HuH-7.5 (cell line): ENCODE data around the gene SF3A2.

Experiments
- DNase-seq: peaks from one replicate; pipeline ENCODE4 v3.0.0; 2011; ENCODE audit warnings: low spot score

SF3A2 gene

GRCh38 chr19:2207991-2208860, 28.4 kb upstream of the SF3A2 start:
- DNase-seq, result peak; percentile 56

- no peak for DNase-seq
Measured at GRCh38 chr19:2208975-2209374, 27.6 kb upstream of the SF3A2 start.

DNA sequence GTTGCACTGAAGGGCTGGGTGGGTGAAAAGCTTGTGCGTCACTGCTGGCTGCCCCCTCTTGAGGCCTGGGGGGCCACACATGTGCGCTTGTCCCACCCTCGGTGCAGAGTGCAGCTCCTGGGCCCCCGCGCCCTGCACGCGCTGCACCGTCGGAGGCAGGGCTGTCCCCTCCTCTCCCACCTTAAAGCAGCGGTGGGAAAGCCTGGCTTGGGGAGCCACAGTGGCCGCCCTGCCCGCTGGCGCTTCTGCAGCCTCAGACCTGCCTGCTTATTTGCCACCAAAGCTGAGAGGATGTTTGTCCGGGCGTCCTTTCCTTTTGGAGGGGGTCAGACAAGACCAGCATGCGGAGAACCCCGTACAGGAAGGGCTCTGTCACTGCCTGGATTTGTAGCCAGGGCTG, 27.2 kb upstream of the SF3A2 start:
- DNase-seq, result no peak

DNA sequence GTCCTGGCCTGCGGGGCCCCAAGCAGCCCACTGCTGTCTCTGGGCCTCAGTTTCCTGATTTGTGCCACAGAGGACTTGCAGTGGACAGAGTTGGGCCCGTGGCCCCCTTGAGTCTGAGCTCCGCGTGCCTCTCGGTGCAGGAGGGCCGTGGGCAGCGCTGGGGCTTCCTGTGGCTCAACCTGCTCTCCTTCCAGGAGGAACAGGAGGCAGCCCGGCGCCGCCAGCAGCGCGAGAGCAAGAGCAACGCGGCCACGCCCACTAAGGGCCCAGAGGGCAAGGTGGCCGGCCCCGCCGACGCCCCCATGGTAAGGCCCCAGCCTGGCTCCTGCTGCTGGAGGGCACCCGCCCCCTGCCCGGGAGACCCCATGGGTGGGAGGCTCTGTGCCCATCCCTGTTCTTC, 26.4 kb upstream of the SF3A2 start:
- DNase-seq, result no peak

GRCh38 chr19:2210987-2211740, 25.5 kb upstream of the SF3A2 start:
- DNase-seq, result no peak

DNA sequence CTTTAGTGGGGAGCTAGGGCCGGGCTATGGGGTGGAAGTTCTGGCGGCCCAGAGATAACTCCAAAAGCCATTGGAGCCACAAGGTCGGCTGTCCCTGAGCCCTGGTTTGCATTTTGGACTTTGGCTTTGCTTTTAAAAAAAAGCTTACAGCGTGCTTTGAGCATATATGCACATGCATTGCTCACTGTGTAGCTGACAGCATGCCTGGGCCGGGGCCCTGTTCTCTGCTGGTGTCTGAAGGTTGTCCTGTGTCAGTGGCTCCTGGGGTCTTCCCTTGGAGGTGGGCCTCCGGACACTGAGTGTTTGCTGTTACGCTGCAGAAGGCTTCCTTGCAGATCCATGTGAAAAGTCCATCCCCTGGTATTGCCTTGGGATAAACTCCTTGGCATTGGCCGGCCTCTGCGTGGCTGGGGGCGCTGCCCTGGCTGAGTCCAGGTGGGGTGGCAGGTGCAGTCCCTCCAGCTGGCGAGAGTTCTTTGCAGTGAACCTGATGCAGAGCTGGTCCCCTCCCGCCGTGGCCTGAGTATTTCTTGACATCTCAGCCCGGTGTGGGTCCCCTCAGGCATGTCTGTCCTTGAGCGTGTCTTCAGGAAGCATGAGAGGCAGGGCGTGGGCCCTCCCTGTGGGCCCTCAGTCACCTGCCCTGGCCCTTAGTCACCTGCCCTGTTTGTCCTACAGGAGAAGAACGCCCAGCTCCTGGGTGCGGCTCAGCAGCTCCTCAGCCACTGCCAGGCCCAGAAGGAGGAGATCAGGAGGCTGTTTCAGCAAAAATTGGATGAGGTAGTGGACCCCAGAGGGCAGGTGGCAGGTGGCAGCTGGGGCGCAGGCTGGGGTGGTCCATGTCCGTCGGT, 23.5 kb upstream of the SF3A2 start:
- DNase-seq, result peak; percentile 90

GRCh38 chr19:2213799-2214198, 22.8 kb upstream of the SF3A2 start:
- DNase-seq, result no peak

DNA sequence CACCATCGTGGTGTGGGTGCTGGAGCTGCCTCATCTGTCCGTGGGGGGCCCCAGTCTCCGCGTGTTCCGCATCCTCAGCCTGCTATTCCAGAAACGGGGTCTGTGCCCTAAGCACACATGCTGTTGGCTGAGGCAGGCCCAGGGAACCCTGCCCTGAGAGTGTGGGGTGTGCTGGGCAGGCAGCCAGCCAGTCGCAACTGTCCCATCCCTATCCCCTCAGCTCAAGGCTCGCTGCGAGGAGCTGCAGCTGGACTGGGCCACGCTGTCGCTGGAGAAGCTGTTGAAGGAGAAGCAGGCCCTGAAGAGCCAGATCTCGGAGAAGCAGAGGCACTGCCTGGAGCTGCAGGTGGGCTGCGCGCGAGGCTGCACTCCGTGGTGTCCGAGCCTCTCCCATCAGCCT, 22.4 kb upstream of the SF3A2 start:
- DNase-seq, result no peak

DNA sequence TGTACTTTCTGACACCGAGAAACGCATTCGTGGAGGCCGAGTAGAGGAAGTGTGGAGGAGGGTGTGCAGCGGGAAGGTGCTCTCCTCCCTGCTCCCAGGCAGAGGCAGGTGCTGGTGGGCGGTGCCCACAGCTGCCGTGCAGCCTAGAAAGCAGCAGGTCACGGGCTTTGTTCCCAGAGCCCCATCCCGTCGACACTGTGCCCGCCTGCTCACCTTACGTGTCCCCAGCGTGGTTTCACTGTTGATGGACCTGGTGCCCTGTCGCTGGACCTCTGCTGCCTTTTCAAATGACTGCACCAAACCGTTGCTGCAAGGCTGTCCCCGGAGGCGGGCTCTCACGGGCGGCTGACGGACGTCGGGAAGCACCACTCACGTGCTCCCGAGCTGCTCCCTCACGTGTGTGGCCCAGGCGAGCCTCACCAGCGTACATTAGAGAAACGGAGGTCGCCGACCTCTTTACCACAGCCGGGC, 21.3 kb upstream of the SF3A2 start:
- no peak for DNase-seq

DNA sequence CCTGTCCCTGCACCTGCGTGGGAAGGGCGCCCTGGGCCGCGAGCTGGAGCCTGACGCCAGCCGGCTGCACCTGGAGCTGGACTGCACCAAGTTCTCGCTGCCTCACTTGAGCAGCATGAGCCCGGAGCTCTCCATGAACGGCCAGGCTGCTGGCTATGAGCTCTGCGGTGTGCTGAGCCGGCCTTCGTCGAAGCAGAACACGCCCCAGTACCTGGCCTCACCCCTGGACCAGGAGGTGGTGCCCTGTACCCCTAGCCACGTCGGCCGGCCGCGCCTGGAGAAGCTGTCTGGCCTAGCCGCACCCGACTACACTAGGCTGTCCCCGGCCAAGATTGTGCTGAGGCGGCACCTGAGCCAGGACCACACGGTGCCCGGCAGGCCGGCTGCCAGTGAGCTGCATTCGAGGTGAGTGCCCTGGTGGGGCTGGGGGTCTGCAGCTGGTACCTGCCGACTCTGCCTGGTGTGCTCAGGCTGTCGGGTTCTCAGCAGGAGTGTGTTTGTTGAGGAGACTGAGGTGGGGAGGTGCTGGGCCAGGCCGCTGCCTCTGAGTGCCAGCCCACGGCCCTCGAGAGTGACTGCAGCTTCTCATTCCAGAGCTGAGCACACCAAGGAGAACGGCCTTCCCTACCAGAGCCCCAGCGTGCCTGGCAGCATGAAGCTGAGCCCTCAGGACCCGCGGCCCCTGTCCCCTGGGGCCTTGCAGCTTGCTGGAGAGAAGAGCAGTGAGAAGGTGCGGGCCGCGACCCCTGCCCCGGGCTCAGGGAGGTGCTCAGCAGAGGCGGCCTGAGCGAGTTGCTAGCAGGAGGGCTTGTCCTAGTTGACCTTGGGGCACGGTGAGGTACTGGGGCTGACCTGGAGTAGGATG, 20.0 kb upstream of the SF3A2 start:
- no peak for DNase-seq

GRCh38 chr19:2217591-2217990, 19.0 kb upstream of the SF3A2 start:
- no peak for DNase-seq

DNA sequence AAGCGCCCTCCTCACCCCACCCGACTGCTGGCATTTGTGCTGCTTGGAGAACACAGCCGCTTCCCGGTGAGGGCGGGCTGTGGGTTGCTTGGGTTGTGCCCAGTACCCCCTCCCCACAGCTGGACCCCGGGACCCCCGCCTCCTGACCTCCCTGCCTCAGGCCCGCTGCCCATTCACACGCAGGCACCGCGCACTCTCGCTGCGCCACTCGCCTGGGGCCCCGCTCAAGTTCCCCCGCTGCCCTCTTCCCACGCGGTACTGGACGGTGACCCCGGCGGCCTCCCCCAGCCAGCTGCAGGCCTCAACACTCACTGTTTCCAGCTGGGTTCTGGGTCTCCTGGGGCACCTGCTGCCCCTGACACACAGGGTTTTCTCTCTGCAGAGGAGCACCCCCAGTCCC, 16.9 kb upstream of the SF3A2 start:
- no peak for DNase-seq

GRCh38 chr19:2221250-2221831, 15.3 kb upstream of the SF3A2 start:
- no peak for DNase-seq

DNA sequence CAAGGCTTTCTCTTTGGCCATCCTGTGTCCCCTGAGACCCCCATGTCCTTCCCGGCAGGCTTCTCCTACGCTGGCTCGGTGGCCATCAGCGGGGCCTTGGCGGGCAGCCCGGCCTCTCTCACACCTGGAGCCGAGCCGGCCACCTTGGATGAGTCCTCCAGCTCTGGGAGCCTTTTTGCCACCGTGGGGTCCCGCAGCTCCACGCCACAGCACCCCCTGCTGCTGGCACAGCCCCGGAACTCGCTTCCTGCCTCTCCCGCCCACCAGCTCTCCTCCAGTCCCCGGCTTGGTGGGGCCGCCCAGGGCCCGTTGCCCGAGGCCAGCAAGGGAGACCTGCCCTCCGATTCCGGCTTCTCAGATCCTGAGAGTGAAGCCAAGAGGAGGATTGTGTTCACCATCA, 14.7 kb upstream of the SF3A2 start:
- no peak for DNase-seq

DNA sequence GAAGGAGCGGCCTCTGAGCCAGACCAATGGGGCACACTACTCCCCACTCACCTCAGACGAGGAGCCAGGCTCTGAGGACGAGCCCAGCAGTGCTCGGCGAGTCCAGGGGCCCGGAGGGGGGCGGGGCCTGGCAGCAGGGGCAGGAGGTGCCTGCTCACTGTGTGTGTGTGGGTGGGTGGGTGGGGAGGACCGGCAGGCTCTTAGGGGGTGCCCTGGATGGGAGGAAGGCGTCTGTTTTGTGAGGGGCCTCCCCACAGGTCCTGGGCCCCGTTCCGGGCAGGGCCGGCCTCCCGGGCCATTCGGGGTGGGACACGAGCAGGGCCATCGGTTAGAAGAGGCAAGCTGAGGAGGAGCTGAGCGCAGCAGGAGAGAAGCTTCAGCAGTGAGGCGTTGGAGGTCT, 13.2 kb upstream of the SF3A2 start:
- no peak for DNase-seq

- DNase-seq, result no peak
Measured at GRCh38 chr19:2223959-2224358, 12.7 kb upstream of the SF3A2 start.

DNA sequence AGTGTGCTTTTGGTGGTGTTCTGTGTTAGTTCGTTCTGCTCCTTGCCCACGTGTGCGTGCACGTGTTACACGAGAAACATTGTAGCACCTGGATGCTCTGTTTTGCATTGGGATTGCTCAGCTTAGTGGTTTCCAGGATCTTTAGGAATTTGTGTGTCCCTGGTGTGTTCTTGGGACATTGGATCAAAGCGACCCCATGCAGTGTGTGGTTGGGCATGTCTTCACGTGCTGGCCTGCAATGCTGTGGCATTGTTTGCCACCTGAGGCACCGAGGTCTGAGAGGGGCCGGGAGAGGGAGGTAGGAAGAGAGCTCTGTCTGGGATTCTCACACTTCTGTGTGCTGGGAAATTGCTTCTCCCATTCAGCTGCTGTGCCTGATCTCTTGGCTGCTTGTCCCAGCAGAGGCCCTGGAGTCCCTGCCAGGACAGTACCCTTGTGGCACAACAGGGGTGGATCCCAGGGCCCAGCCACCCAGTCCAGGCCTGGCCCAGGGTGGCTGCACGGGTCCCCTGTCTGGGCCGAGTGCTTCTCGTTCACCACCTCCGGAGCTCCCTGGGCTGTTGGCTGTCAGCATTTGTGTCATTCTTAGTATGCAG, 11.8 kb upstream of the SF3A2 start:
- DNase-seq, result no peak

DNA sequence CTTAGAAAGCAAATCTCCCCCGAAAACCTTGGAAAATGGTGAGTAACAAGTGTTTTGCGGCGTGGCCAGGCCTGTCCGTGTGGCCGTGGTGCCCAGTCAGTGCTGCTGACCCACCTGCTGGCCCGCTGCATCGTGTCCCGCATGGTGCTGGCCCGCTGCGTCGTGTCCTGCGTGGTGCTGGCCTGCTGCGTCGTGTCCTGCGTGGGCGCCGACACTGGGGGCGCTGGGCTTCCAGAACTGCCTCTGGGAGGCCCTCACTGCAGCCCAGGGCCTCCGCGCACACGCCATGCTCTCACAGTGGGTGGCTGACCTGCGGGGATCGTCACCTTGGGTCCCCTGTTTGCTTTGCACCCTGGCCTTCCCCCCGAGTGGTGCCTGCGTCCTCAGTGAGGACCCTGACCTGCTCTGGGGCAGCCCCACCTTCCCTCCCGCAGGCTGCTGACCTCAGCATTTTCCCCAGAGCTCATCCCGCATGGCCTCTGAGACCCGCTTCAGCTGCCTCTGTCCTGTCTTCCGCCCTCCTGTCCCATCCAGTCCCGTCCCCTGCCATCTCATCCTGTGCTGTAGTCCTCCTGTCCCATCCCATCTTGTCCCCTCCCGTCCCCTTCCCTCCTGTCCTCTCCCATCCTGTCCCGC, 11.1 kb upstream of the SF3A2 start:
- no peak for DNase-seq

DNA sequence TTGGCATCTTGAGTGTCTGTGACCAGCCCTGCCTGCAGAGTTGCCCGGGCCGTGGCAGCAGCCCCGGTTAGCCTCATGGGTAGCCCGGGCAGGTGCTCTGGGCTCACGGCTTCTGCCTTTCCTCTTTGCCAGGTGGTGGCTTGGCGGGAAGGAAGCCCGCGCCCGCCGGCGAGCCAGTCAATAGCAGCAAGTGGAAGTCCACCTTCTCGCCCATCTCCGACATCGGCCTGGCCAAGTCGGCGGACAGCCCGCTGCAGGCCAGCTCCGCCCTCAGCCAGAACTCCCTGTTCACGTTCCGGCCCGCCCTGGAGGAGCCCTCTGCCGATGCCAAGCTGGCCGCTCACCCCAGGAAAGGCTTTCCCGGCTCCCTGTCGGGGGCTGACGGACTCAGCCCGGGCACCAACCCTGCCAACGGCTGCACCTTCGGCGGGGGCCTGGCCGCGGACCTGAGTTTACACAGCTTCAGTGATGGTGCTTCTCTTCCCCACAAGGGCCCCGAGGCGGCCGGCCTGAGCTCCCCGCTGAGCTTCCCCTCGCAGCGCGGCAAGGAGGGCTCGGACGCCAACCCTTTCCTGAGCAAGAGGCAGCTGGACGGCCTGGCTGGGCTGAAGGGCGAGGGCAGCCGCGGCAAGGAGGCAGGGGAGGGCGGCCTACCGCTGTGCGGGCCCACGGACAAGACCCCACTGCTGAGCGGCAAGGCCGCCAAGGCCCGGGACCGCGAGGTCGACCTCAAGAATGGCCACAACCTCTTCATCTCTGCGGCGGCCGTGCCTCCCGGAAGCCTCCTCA, 10.4 kb upstream of the SF3A2 start:
- DNase-seq, result no peak
